ENCODE measurements around the gene GALNT12. TPM values are rescaled to one million over a fixed set of nuclear protein-coding genes. Genes with fewer than 3 reads are reported as not detected.

The GALNT12 gene
- total and polyA plus RNA-seq, 2 donors (not counting 1 experiment from before 2014, with no cell fraction given) = 3.2 to 4.5 TPM

- Mint-ChIP-seq H3K4me3 (no peak overlapping the region), H3K9me3 (ENCODE audit: insufficient read depth) (peaks cover 10% of the 10 kb centered on the region), H3K4me1 (no peaks in the 10 kb centered on the region), H3K27me3 (peaks cover 46% of the 10 kb centered on the region), H3K27ac (no peak overlapping the region)
- Histone ChIP-seq H3K36me3 (replicated peaks in 1 of 2; ENCODE audit: control extremely low read depth in 1 of 2, control insufficient read depth in 1 of 2, extremely low read depth in 1 of 2, insufficient read depth in 2 of 2, low read length in 1 of 2) (no peaks in the 10 kb centered on the region), H3K4me3 (ENCODE audit: control extremely low read depth in 1 of 5, extremely low read depth in 1 of 5, insufficient read depth in 1 of 5, low read depth in 2 of 5, low read length in 4 of 5) (no peak overlapping the region), H3K9ac (ENCODE audit: low read length) (no peak overlapping the region), H2AFZ (ENCODE audit: insufficient read depth, low read depth, low read length, poor library complexity, severe bottlenecking) (no peak overlapping the region), H3K79me2 (ENCODE audit: control insufficient read depth, insufficient read depth, low read length) (no peaks in the 10 kb centered on the region), H3K4me1 (ENCODE audit: control insufficient read depth in 2 of 2, insufficient read depth in 2 of 2, low read length in 2 of 2) (no peaks in the 10 kb centered on the region), H3K4me2 (replicated peaks; ENCODE audit: low read depth, low read length, poor library complexity, severe bottlenecking) (no peak overlapping the region), H4K20me1 (ENCODE audit: control insufficient read depth, insufficient read depth, low read length, poor library complexity, severe bottlenecking) (no peaks in the 10 kb centered on the region), H3K27me3 (replicated peaks in 1 of 4; ENCODE audit: control extremely low read depth in 1 of 4, control insufficient read depth in 3 of 4, insufficient read depth in 4 of 4, low read length in 3 of 4) (no peaks in the 10 kb centered on the region), H3K27ac (ENCODE audit: low read length in 2 of 2) (no peak overlapping the region), H3K9me3 (ENCODE audit: control extremely low read depth in 1 of 3, control insufficient read depth in 2 of 3, insufficient read depth in 1 of 3, low read length in 2 of 3) (peaks cover 0 to 1% (median 0%) of the 10 kb centered on the region in 3 donors)
- ATAC-seq (ENCODE audit: low read depth) = no peak
- no CpG with 5 or more reads among the region's 3 CpGs for WGBS (ENCODE audit: insufficient coverage)
- TF ChIP-seq EZH2 (IDR thresholded peaks at IDR 0.05; ENCODE audit: borderline replicate concordance, insufficient read depth, low read depth, low read length, poor library complexity, severe bottlenecking) = no peak
- TF ChIP-seq CTCF (IDR thresholded peaks at IDR 0.05) = no peak
- ChIA-PET CTCF (interaction anchor here (1.1 kb wide), 1 partner anchor 47 kb away, joined by 3 read pairs; no protein-coding TSS in a partner anchor), POLR2A (no interaction called here)
- no peak for DNase-seq
- intact Hi-C loops (cut with micrococcal nuclease) = no loop called here
Measured at GRCh38 chr9:98894761-98895160, 87.3 kb downstream of the GALNT12 start.

GRCh38 chr9:98896632-98897031, 89.2 kb downstream of the GALNT12 start:
- CTCF ChIA-PET = no interaction called here
- no peak for ATAC-seq (ENCODE audit: low read depth)

More at GRCh38 chr9:98896632-98897031, 89.2 kb downstream of the GALNT12 start:
- H3K79me2 ChIP-seq (ENCODE audit: control insufficient read depth, insufficient read depth, low read length) = no peaks in the 10 kb centered on the region
- no peaks in the 10 kb centered on the region for H3K4me1 ChIP-seq (ENCODE audit: control insufficient read depth in 2 of 2, insufficient read depth in 2 of 2, low read length in 2 of 2)
- POLR2A ChIA-PET = no interaction called here
- TF ChIP-seq CTCF (IDR thresholded peaks at IDR 0.05) (no peak), EZH2 (IDR thresholded peaks at IDR 0.05; ENCODE audit: borderline replicate concordance, insufficient read depth, low read depth, low read length, poor library complexity, severe bottlenecking) (no peak)
- intact Hi-C loops (cut with micrococcal nuclease) = no loop called here
- H3K9ac ChIP-seq (ENCODE audit: low read length) = no peak overlapping the region
- Mint-ChIP-seq H3K27ac (no peak overlapping the region), H3K27me3 (peaks cover 39% of the 10 kb centered on the region), H3K9me3 (ENCODE audit: insufficient read depth) (peaks cover 10% of the 10 kb centered on the region), H3K4me1 (no peaks in the 10 kb centered on the region), H3K4me3 (no peak overlapping the region)
- H3K27ac ChIP-seq (ENCODE audit: low read length in 2 of 2) = no peak overlapping the region
- H3K27me3 ChIP-seq (replicated peaks in 1 of 4; ENCODE audit: control extremely low read depth in 1 of 4, control insufficient read depth in 3 of 4, insufficient read depth in 4 of 4, low read length in 3 of 4) = peaks cover 0 to 4% (median 0%) of the 10 kb centered on the region in 4 experiments
- no peak overlapping the region for H3K4me3 ChIP-seq (ENCODE audit: control extremely low read depth in 1 of 5, extremely low read depth in 1 of 5, insufficient read depth in 1 of 5, low read depth in 2 of 5, low read length in 4 of 5)
- no peaks in the 10 kb centered on the region for H3K36me3 ChIP-seq (replicated peaks in 1 of 2; ENCODE audit: control extremely low read depth in 1 of 2, control insufficient read depth in 1 of 2, extremely low read depth in 1 of 2, insufficient read depth in 2 of 2, low read length in 1 of 2)
- peaks cover 0 to 1% (median 0%) of the 10 kb centered on the region in 3 donors for H3K9me3 ChIP-seq (ENCODE audit: control extremely low read depth in 1 of 3, control insufficient read depth in 2 of 3, insufficient read depth in 1 of 3, low read length in 2 of 3)
- WGBS (ENCODE audit: insufficient coverage) = no CpG with 5 or more reads among the region's 2 CpGs
- no peak overlapping the region for H2AFZ ChIP-seq (ENCODE audit: insufficient read depth, low read depth, low read length, poor library complexity, severe bottlenecking)
- no peak overlapping the region for H3K4me2 ChIP-seq (replicated peaks; ENCODE audit: low read depth, low read length, poor library complexity, severe bottlenecking)
- H4K20me1 ChIP-seq (ENCODE audit: control insufficient read depth, insufficient read depth, low read length, poor library complexity, severe bottlenecking) = no peaks in the 10 kb centered on the region
- no peak for DNase-seq
